Uterus (tissue), 4 donors: ENCODE results near the gene HCN2. TPM values are rescaled to one million over a fixed set of nuclear protein-coding genes. Genes with fewer than 3 reads are reported as not detected.
A peak's percentile ranks its signal among the peaks of the same experiment; 100 is the strongest.

ENCODE experiments used
- DNase-seq, 2 donors: peaks; one replicate each; pipeline ENCODE4 v3.0.0-alpha.2; 2019 to 2020
- H3K27ac ChIP-seq, 2 donors: fragments of 200-600 bp; sonication (generic); 1 replicate in 1 of 2; 2 replicates in 1 of 2; pipeline ENCODE4 v1.5.1; 2016 to 2018
- H3K27me3 ChIP-seq, 2 donors: fragments of 200-600 bp; sonication (generic); one replicate each; pipeline ENCODE4 v1.5.1; 2018 to 2019; ENCODE audit warnings: control low read depth in 1 of 2
- H3K36me3 ChIP-seq, 2 donors: fragments of 200-600 bp; sonication (generic); one replicate each; pipeline ENCODE4 v1.5.1; 2019; ENCODE audit warnings: control low read depth in 1 of 2
- H3K4me1 ChIP-seq, 2 donors: fragments of 200-600 bp; sonication (generic); one replicate each; pipeline ENCODE4 v1.5.1; 2018 to 2019; ENCODE audit warnings: control low read depth in 1 of 2
- H3K4me3 ChIP-seq, 2 donors: fragments of 200-600 bp; sonication (generic); 1 replicate in 1 of 2; 2 replicates in 1 of 2; pipeline ENCODE4 v1.5.1; 2018 to 2019; ENCODE audit warnings: mild to moderate bottlenecking in 1 of 2
- H3K9me3 ChIP-seq, 2 donors: fragments of 200-600 bp; sonication (generic); one replicate each; pipeline ENCODE4 v1.5.1; 2019; ENCODE audit warnings: control low read depth in 1 of 2
- POLR2A ChIP-seq, 2 donors: fragments of 450-650 bp; IDR thresholded peaks; one replicate each; pipeline ENCODE4 v1.6.1; 2016; ENCODE audit warnings: antibody characterized with exemption in 2 of 2, mild to moderate bottlenecking in 1 of 2, moderate library complexity in 1 of 2
- intact Hi-C: fragments of 100-400 bp; cut with DNase I; formaldehyde crosslinking; loops from one replicate; pipeline ENCODE4 v1.15.1; 2023; ENCODE audit warnings: low total_unique reads
- total RNA-seq, 4 donors: library from RNA; depleted of rRNA in 3 of 4; stranded (reverse); fragments of >200 nt in 3 of 4; gene quantifications; one replicate each; pipeline versions ENCODE4 v1.1.0 to v1.2.4, GENCODE V29; 2014 to 2023
- TF ChIP-seq, protein P1 (sequence below), 4 experiments: fragments of 200-600 bp in 2 of 4; fragments of 450-650 bp in 2 of 4; sonication (generic) in 2 of 4; IDR thresholded peaks; one replicate each; pipeline ENCODE4 v1.5.1; 2016 to 2019; ENCODE audit warnings: antibody characterized with exemption in 4 of 4, mild to moderate bottlenecking in 2 of 4, moderate library complexity in 1 of 4
- donor health status: DM: yes; HTN: yes; CAD: no.

HCN2 gene
- total RNA-seq, 4 donors from 2014 or later = 0.83 TPM; not detected in 3

DNA sequence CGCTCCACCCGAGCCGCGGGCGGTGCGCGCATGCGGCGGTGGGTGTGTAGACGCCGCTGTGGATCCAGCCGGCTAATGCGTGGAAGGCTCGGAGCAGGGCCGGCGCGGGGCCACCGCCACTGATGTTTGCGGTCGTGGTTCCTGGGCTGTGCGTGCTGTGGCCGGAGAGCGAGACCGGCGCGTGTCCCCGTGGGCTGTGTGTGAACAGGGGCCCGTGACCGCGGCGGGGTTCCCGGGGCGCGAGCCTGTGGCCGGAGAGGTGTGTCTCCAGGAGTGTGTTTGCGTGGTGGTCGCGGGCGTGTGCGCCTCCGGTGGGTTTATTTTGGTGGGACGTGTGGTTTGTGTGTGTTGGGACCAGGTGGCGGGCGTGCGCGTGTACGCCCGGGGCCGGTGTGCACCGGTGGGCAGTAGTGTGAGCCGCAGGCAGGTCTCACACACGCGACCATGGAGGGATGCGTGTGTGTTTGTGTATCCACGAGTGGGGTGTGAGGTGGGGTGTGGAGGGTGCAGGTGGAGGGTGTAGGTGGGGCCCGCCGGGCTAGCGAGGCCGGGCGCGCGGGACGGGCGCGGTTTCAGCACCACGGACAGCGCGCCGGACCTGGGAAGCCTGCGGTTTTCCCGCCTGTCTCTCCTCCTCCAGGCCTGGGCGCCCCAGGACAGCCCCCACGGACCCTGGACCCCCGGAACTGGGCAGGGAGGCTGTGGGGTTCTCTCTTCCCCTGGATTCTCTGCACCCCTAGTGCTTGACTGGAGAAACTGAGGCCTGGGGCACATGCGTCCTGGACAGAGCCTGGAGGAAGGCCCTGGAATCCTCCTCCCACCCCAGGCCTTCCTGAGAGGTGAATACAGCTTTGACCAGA, 1.6 kb downstream of the HCN2 start:
- intact Hi-C loops = no loop called here
- TF ChIP-seq, protein P1, sequence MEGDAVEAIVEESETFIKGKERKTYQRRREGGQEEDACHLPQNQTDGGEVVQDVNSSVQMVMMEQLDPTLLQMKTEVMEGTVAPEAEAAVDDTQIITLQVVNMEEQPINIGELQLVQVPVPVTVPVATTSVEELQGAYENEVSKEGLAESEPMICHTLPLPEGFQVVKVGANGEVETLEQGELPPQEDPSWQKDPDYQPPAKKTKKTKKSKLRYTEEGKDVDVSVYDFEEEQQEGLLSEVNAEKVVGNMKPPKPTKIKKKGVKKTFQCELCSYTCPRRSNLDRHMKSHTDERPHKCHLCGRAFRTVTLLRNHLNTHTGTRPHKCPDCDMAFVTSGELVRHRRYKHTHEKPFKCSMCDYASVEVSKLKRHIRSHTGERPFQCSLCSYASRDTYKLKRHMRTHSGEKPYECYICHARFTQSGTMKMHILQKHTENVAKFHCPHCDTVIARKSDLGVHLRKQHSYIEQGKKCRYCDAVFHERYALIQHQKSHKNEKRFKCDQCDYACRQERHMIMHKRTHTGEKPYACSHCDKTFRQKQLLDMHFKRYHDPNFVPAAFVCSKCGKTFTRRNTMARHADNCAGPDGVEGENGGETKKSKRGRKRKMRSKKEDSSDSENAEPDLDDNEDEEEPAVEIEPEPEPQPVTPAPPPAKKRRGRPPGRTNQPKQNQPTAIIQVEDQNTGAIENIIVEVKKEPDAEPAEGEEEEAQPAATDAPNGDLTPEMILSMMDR (IDR thresholded peaks at IDR 0.05) = no peak
- Histone ChIP-seq H3K4me3 (no peak overlapping the region), H3K27ac (no peak overlapping the region), H3K27me3 (peaks cover 16 to 21% of the 10 kb centered on the region in 2 donors), H3K36me3 (no peaks in the 10 kb centered on the region), H3K9me3 (no peaks in the 10 kb centered on the region), H3K4me1 (peaks cover 0 to 14% of the 10 kb centered on the region in 2 donors)
- peak in 1 of 2 donors; percentile 38 for DNase-seq

GRCh38 chr19:592101-592500, 2.4 kb downstream of the HCN2 start:
- Histone ChIP-seq H3K4me3 (no peak overlapping the region), H3K9me3 (no peaks in the 10 kb centered on the region), H3K36me3 (no peaks in the 10 kb centered on the region), H3K27ac (no peak overlapping the region), H3K27me3 (peaks cover 16 to 21% of the 10 kb centered on the region in 2 donors), H3K4me1 (peaks cover 0 to 14% of the 10 kb centered on the region in 2 donors)
- intact Hi-C loops = no loop called here
- DNase-seq = no peak
- no peak for TF ChIP-seq POLR2A (IDR thresholded peaks at IDR 0.05)
- TF ChIP-seq, protein P1 (IDR thresholded peaks at IDR 0.05) = no peak

GRCh38 chr19:593055-593454, 3.4 kb downstream of the HCN2 start:
- H3K27me3 ChIP-seq = peaks cover 16 to 19% of the 10 kb centered on the region in 2 donors
- no peak overlapping the region for H3K27ac ChIP-seq
- H3K36me3 ChIP-seq = no peaks in the 10 kb centered on the region
- peaks cover 0 to 14% of the 10 kb centered on the region in 2 donors for H3K4me1 ChIP-seq
- TF ChIP-seq POLR2A (IDR thresholded peaks at IDR 0.05) = no peak
- TF ChIP-seq, protein P1 (IDR thresholded peaks at IDR 0.05) = no peak
- intact Hi-C loops = no loop called here
- no peak for DNase-seq
- no peaks in the 10 kb centered on the region for H3K9me3 ChIP-seq
- no peak overlapping the region for H3K4me3 ChIP-seq

DNA sequence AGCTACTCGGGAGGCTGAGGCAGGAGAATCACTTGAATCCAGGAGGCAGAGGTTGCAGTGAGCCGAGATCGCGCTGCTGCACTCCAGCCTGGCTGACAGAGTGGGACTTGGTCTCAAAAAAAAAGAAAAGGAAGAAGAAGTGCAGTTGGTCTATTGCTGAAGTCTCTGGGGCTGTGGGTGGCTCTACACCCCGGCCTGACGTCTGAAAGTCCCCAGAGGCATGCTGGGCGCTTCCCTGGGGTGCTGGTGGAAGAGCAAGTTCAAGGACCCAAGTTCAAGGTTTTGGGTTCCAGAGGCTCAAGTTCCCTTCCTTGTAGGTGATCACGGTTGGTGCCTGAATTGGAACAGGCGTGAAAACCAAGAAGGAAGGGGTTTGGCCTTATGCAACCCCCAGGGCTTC, 3.8 kb downstream of the HCN2 start:
- intact Hi-C loops = no loop called here
- H3K27ac ChIP-seq = no peak overlapping the region
- no peak for TF ChIP-seq POLR2A (IDR thresholded peaks at IDR 0.05)
- TF ChIP-seq, protein P1 (IDR thresholded peaks at IDR 0.05) = no peak
- peaks cover 14 to 16% of the 10 kb centered on the region in 2 donors for H3K27me3 ChIP-seq
- DNase-seq = no peak
- H3K4me3 ChIP-seq = no peak overlapping the region
- H3K36me3 ChIP-seq = no peaks in the 10 kb centered on the region
- peaks cover 0 to 14% of the 10 kb centered on the region in 2 donors for H3K4me1 ChIP-seq
- H3K9me3 ChIP-seq = no peaks in the 10 kb centered on the region

- H3K9me3 ChIP-seq = no peaks in the 10 kb centered on the region
- H3K36me3 ChIP-seq = no peaks in the 10 kb centered on the region
- peaks cover 6 to 16% of the 10 kb centered on the region in 2 donors for H3K27me3 ChIP-seq
- DNase-seq = no peak
- H3K4me3 ChIP-seq = no peak overlapping the region
- H3K4me1 ChIP-seq = peaks cover 0 to 11% of the 10 kb centered on the region in 2 donors
- TF ChIP-seq POLR2A (IDR thresholded peaks at IDR 0.05) = no peak
- TF ChIP-seq, protein P1 (IDR thresholded peaks at IDR 0.05) = no peak
- intact Hi-C loops = no loop called here
- no peak overlapping the region for H3K27ac ChIP-seq
Measured at GRCh38 chr19:594265-594870, 4.7 kb downstream of the HCN2 start.
